GM19468 (cell line): ENCODE measurements around the gene LPP.

Experiments used
- ATAC-seq: cut with Tn5 transposase; IDR thresholded peaks from one replicate; pipeline ENCODE4 v1.9.1; 2021; ENCODE audit warnings: mild to moderate bottlenecking, moderate library complexity, moderate number of reproducible peaks; ENCODE audit not compliant: unreplicated experiment; ENCODE audit errors: extremely low read depth

The LPP gene

DNA sequence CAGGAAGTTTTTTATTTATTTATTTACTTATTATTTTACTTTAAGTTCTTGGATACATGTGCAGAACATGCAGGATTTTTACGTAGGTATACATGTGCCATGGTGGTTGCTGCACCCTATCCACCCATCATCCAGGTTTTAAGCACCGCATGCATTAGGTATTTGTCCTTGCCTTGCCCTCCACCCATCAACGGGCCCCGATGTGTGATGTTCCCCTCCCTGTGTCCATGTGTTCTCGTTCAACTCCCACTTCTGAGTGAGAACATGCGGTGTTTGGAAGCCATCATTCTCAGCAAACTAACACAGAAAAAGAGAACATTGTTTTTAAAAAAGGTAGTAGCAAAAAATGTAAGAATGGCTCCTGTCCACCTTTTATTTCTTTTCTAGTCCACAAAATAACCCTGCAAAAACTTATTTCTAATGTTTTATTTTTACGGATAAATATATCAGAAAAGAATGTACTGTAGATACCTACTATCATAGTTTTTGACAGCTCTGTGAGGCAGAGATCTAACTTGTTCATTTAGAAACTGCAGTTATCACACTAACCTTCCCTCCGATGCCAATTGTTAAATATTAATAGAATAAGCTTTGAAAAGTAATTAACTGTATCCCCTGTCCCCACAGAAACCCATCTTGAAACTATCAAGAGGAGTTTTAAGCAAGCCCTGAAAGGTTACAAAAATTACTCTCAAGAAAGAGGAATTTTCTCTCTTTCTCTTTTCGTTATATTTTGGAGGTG is 189.2 kb downstream of the LPP start:
- no peak for ATAC-seq

DNA sequence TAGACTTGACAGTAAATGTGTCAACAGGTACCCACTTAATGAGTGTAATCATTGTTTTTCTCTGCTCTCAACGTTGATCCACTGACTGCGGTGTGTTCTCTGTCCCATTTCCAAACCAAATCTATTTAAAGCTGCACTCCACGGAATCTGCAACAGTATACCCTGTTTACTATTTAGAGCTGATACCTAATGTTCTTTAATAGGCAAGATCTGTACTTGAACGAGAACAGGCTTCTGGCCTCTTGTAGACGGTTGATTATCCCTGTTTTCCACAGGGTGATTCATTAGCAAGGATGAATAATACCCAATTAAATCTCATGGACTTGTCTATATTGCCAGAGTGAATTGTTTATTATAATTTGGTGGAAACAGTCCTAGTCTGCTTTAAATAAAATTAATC is 189.9 kb downstream of the LPP start:
- ATAC-seq: no peak

DNA sequence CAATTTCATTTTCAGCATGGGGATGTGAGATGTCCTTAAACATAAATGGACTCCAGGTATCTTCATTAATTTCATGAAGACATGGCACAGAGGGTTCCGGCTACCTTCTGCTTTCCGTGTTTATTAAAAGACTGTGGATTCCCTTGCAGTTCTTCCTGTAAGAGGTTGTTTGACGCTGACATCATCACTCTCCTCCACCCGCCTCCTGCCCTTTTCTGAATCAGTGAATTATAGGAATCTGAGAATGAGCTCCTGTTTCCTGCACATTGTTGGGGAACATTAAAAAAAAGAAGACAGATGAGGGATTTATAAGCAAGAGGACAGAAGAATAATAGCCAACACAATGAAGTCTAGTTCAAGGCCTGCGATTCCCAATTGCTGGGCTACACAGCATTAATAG is 191.3 kb downstream of the LPP start:
- no peak for ATAC-seq

DNA sequence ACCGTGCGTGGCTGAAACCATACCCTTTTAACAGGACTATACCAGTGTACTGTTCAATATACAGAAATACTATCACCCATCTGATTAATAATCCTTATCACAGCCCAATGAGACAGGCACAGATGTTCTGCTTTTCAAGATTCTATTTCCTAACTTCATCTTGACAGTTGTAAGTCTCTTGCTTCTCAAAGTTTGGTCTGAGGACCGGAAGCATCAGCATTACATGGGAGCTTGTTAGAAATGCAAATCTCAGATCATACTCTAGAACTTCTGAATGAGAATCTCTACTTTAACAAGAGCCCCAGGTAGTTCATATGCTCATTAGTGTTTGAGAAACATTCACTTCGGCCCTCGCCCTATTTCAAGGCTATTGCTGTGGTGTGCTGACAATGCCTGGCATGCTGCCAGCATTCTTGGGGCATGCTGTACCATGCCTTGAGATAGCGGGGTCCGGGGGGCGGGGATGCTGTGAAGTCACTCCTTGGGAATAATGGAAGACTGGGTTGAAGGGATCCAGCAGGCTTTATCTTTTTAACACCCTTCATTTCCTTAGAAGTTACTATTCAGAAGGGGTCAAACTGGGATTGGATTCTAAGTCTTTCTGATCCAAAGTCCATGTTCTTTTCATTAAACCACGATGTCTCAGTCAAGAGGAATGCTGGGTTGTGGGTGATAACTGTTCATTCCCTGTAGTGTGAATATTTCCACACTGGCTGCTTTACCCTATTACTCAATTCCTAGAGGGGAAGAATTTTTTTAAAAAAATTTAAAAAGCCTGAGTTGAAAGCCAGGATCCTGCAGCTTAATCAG is 194.7 kb downstream of the LPP start:
- no peak for ATAC-seq

DNA sequence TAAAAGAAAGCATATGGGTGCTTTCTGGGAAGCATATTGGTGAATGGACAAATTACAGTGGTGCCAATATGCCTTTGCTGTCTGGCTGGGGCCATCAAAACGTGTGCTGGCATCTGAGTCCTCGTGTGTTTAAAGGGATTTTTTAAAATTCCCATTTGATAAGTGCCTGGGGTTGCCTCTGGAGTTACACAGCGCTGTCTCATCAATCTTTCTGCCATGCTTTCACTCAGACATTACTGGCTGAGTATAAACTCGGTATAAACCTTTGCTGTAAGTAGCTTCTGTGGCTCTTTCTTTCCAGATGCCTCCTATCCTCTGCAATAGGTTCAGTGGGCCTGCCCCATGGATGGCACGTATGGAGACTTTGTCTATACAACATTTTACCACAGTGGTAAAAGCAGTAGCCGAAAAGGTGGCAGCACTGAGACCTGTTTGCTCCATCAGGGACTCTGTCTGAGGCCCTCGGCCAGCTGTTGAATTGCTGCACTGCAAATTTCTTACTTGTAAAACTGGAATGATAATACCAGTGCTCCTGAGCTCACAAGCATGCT is 195.5 kb downstream of the LPP start:
- no peak for ATAC-seq

DNA sequence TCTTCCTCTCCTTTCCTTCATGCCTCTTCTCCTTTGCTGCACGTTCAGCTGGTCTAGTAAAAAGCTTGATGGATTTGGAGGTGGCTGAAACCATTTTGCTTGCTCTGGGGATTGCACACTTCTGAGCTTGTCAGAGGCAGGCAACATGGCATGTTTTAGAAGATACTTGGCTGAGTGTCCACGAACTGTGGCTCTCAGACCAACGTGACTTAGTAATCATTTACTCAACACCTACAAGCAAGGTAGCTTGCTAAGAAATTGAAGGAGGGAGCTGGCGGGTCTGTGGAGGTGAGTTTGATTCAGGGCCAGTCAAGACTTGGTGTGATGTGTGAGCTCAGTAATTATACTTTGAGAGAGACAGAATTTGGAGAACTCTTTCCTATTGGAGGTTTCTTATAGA is 196.0 kb downstream of the LPP start:
- ATAC-seq: no peak

DNA sequence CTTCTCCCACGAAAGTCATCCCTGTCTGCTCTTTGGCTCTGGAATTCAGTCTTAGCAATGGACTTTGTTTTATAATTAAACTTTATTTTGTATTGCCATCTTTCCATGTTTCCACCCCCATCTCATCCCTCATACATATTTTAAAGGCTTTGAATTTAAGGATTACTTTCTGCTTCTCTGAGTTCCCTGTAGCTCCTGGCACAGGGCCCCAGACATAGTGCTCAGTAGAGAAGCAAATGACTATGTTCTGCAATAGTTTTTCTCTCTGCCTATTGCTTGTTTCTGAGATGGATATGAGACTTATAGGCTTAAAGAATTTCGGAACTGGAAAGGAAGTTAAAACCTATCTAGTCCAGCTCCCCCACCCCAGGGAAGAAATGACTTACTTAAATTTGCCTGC is 197.0 kb downstream of the LPP start:
- ATAC-seq: no peak

DNA sequence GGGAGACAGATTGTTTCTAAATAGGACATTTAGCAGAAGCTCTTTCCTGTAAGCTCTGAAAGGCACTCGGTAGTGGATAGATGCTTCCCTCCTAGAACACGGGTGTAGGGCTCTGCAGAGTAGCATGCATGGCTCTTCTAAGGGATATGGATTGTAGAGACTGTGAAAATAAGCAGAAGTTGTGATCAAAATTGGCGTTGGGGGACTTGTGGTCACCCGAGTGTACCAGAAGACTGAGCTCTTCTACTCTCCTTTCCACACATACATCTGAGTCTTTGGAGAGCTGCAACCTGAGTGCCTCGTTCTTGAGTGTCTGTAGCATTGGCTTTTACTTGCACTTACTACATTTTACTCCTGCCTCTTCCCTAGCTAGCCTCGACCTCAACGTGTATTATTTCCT is 197.7 kb downstream of the LPP start:
- no peak for ATAC-seq

DNA sequence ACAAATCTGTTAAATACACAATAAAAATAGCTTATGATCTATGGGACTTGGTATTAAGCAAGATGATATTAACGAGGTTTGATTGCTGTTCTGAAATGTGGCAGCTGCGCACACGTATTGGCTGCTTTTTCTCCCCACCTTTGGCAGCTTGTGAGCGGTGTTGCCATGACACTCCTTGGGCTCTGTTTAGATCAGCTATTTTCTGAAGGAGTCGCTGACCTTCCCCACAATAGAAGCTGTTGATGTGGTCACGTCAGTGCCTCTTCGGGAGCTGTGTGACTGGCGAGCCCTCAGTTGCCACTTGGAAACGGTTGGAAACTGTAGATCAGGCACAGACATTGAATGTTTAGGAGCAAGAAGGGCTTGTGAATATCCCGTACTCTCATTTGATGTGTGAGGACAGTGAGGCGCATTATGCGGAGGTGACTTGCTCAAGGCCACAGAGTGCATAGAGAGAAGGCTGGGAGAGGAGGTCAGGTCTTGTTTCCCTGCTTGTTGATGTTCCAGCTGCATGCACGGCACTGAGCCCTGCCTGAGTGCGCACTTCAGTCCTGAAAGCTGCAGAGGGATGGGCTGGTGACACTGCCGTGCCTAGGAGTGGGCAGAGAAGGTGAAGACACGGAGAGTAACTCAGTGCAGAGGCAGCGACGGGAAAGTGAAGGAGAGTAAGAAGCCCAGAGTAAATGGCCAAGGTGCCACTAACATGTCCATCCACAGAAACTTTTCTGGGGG is 198.4 kb downstream of the LPP start:
- no peak for ATAC-seq

DNA sequence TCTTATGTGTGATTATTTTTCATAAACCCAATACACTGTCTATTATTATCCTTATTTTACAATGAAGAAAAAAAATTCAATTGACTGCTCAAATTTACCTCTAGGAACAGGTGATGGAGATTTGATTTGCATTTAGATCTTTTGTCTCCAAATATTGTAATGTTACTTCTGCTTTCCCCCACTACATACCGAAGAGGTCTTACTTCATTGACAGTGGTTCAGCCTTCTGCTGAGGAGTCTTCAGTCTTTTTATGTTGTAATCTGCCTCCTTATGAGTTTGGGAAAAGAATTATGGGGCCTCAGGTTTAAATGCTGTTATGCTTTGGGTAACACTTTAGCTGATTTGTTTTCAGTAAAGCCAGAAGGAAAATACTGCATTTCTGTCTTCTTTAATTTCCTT is 199.5 kb downstream of the LPP start:
- no peak for ATAC-seq

DNA sequence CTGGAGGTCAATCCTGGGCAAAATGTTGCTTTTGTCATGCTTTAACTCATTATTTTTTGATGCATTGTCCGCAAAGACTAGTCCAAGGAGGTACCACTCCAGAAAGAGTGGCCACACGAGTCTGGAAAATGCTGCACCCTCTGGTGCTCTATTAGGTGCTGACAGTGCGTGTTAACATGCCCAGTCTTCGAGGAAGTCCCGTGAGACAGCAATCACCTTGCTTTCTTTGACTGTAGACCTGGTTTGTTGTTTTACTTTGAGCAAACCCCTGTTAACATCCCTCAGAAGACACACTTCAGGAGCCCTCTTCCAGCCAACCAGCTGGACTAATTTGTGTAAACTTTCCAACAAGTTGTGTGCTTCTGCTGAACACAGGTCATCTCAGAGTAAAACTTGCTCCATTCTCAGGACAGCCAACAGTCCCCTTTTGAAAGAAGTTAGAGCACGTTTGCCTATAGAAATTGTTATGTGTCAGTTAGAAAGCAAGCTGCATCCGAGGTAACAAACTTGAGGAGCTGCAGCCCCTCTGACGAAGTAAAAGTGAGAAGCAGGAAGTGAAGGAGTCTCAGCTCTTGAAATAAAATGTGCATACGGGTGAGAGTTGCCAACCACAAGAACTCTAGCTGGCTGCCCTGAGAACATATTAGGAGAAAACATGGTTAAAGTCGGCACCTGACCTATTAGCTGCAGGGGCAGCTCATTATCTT is 205.0 kb downstream of the LPP start:
- no peak for ATAC-seq

DNA sequence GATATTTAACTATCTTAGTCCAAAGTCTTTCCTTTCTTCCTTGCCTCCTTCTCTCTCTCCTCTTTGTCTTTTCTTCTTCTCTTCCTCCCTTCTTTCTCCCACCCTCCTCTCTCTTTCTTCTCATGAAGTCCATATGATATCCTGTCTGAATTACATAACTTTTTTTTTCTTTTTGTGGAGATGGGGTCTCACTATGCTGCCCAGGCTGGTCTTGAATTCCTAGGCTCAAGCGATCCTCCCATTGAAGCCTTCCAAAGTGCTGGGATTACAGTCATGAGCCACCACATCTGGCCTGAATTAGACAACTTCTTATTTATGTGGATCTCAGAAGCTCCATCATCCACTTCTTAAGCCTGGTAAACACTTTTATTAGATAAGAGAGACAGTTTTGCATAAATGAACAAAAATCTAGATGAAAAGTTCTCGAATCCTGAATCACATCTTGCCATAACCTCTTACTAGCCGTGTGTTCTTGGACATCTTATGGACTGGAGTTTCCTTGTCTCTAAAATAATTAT is 206.5 kb downstream of the LPP start:
- ATAC-seq: no peak

DNA sequence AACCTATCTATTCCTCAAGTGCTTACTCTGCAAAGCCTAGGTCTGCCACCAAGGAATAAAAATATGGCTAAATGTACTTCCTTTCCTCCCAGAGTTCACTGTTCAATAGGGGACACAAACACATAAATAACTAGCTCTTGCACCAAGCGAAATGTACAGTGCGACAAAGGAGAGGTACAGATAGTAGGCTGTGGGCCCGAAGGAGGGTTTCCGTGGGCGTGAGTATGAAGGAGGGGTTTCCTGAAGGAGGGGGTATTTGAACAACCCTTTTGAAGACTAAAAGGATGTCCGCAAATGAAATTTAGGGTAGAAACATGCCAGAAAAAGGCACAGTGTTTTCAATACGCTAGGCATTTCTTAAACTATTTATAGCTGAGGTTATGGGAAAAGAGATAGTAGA is 207.9 kb downstream of the LPP start:
- no peak for ATAC-seq

DNA sequence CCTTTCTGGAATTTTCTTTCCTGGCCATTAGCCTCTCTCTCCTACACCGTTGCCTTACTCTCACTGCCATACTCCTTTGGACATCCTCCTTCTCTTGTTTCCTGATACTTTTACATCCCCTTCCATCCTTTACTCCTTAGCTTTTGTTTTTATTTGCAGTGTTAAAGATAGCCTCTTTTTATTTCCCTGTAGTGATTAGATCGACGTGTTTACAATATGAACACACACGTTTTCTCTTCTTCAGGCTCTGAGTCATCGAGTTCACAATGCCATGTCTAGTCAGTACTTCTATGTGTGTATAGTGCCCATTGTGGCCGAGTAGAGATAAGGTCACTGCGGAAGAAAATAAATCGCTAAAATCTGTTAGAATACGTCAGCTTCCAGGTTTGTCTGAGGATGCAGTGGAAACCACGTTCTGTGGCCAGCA is 208.5 kb downstream of the LPP start:
- no peak for ATAC-seq

DNA sequence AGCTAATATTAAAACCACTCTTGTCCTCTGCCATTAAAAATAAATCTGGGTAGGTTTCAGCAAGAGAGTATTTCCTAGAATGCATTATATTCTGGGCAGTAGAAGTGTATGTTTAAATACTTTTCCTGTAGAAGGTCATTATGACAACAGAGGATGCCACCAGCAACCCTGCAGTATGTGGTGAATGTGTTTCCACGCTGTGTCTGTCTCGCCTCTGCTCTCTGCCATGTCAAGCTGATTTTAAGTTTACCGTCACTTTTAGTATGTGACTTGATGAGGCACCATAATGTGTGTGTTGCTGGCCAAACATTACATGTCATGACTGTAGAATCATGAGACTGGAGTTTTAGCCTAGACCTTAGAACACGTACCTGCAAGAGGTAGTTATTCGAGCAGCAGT is 211.2 kb downstream of the LPP start:
- no peak for ATAC-seq

DNA sequence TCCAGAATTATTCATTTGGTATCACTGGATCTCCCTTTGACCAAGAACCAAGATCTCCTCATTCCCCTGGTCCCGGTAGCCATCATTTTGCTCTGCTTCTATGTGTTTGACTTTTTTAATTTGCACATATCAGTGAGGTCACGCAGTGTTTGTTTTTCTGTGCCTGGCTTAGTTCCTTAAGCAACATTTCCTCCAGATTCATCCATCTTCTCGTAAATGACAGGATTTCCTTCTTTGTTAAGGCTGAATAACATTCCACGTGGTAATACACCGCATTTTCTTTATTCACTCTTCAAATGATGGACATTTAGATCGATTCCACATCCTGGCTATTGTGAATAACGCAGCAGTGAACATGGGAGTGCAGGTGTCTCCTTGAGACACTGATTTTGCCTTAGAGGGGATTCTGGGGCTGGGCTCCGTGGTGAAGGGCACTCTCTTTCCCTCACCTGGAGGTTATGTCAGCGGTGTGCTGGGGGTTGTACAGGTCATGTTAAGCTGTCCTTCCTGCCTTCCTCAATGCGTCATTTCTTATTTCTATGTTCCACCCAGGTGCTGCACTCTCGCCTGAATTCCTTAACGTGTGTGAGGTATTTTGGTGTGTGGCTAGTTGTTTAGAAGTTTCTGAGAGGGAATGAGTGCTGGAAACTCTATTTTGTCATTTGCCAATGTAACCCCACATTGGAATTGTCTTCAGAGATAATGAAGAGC is 212.2 kb downstream of the LPP start:
- ATAC-seq: no peak

DNA sequence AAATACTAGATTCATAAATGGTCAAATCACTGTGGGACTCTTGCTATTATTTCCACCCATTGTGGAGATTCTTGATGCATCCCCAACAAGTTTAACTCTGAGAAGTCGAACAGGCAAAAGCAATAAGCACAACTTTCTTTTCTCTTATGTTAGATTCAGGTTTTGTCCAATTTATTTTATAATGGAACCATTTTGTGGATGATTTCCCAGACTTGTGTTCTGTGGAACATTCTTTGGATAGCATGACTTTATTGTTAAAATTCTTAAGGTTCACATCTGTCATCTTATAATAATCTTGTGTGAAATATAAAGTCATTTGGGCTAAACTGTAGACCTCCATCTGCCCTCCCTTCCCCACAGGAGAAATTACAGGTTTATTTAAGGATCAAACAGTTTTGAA is 213.7 kb downstream of the LPP start:
- ATAC-seq: no peak

DNA sequence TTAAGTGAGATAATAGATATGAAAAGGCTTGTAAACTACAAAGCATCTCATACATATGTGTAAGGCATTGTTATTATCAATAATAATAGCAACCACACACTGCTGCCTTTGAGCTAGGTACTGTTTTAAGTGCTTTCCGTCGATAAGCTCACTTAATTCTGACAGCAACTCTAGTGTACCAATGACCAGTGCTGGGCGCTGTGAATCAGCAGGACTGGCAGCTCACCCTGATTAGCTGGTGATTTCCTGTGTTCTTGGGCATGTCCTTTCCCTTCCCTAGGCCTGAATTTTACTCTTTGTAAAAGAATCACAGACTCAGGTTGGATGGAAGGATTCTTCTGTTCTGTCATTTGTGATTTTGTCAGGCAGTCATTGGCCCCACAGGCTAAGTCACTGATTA is 215.6 kb downstream of the LPP start:
- ATAC-seq: no peak

DNA sequence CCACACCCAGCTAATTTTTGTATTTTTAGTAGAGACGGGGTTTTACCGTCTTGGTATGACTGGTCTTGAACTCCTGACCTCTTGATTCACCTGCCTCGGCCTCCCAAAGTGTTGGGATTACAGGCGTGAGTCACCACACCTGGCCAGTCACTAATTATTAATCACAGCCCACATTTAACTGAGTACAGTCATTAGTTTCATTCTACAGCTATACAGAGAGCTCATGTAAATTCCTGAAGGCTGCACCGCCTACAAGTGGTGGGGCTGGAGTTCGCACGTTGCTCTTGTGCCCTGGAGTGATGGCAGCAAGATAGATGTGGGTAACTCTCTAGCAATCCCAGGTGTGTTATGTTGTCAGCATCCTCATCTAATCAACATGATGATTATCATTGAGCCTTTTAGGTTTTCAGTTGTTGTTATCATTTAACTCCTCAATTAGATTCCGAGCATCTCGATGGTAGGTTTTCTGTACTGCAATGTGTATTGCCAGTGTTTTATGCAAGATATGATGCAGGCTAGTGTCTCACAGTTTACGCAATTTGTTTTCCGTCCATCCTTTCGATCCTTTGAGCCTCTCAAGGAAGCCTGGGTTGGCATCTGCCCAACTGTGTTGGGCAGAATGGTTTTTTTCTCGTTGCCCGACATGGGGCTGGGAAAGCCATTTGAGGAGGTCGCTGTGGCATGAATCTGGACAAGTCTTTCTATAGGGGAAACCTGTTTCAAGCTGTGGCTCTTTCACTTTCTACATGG is 216.3 kb downstream of the LPP start:
- ATAC-seq: no peak
